Esophagus muscularis mucosa (tissue), 4 donors: Measurements from ENCODE around the gene IL12A. TPM values are rescaled to one million over a fixed set of nuclear protein-coding genes. Genes with fewer than 3 reads are reported as not detected.
A peak's percentile ranks its signal among the peaks of the same experiment; 100 is the strongest.

Experiments
- DNase-seq: peaks from one replicate; pipeline ENCODE4 v3.0.0-alpha.2; 2017; ENCODE audit errors: extremely low spot score
- H3K27ac ChIP-seq, 4 donors: fragments of 200-600 bp; sonication (generic); replicated peaks in 1 of 4; 1 replicate in 3 of 4; 2 replicates in 1 of 4; pipeline ENCODE4 v1.5.1; 2016 to 2019; ENCODE audit warnings: mild to moderate bottlenecking in 1 of 4
- H3K27me3 ChIP-seq, 4 donors: fragments of 200-600 bp; sonication (generic); one replicate each; pipeline versions ENCODE4 v1.5.1 to v1.6.0; 2016 to 2019
- H3K36me3 ChIP-seq, 4 donors: fragments of 200-600 bp; sonication (generic); one replicate each; pipeline ENCODE4 v1.5.1; 2016 to 2019
- H3K4me1 ChIP-seq, 4 donors: fragments of 200-600 bp; sonication (generic); one replicate each; pipeline ENCODE4 v1.5.1; 2016 to 2019
- H3K4me3 ChIP-seq, 4 donors: fragments of 200-600 bp; sonication (generic); 1 replicate in 2 of 4; 2 replicates in 2 of 4; pipeline ENCODE4 v1.5.1; 2016 to 2019; ENCODE audit warnings: mild to moderate bottlenecking in 4 of 4, moderate library complexity in 1 of 4
- H3K9me3 ChIP-seq, 4 donors: fragments of 200-600 bp; sonication (generic); 1 replicate in 3 of 4; 2 replicates in 1 of 4; pipeline ENCODE4 v1.5.1; 2016 to 2019
- EP300 ChIP-seq: sonication (generic); formaldehyde crosslinking; IDR thresholded peaks from one replicate; pipeline ENCODE4 v1.6.1; 2017; ENCODE audit warnings: antibody characterized with exemption
- POLR2A ChIP-seq: fragments of 450-650 bp; IDR thresholded peaks from one replicate; pipeline ENCODE4 v1.6.1; 2017; ENCODE audit warnings: antibody characterized with exemption, moderate library complexity, mild to moderate bottlenecking, low read depth
- POLR2AphosphoS5 ChIP-seq, 2 donors: sonication (generic); formaldehyde crosslinking; IDR thresholded peaks; one replicate each; pipeline ENCODE4 v1.6.1; 2017; ENCODE audit warnings: antibody characterized with exemption in 2 of 2
- WGBS: methylation state at CpG from one replicate; pipeline ENCODE4 v1.1.5; 2018; 5-methylcytosine and 5-hydroxymethylcytosine counted together
- intact Hi-C: fragments of 100-400 bp; cut with DNase I; formaldehyde crosslinking; loops from one replicate; pipeline ENCODE4 v1.15.1; 2023
- total RNA-seq, 4 donors: library from RNA; depleted of rRNA; stranded (reverse); fragments of >200 nt; gene quantifications; one replicate each; pipeline versions ENCODE4 v1.1.0 to v1.2.1, GENCODE V29; 2016
- TF ChIP-seq, protein P1 (sequence below), 3 experiments: fragments of 200-600 bp in 2 of 3; fragments of 450-650 bp in 1 of 3; sonication (generic) in 2 of 3; IDR thresholded peaks; one replicate each; pipeline ENCODE4 v1.5.1; 2017 to 2019; ENCODE audit warnings: antibody characterized with exemption in 3 of 3, mild to moderate bottlenecking in 2 of 3, moderate library complexity in 1 of 3

The IL12A gene
- total RNA-seq, 4 donors from 2014 or later = 0.42 to 2.4 (median 0.99) TPM

DNA sequence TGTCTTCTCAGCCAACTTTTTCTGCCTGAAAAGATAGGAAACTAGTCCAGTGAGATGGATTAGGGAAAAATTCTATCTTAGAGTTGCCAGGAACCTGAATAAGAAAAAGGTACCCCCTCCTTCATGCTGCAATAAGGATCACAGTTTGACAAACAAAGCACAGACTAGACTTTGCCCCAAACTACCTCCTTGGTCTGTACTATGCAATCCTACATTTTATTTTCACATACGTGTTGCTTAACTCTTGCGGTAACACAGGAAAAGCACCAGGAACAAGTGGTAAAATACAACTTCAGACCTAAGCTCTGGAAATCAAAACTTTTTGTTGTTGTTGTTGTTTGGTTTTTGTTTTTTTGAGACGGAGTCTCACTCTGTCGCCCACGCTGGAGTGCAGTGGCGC is 11.3 kb upstream of the IL12A start:
- Histone ChIP-seq H3K9me3 (no peaks in the 10 kb centered on the region), H3K27me3 (no peaks in the 10 kb centered on the region), H3K27ac (no peak overlapping the region), H3K36me3 (no peaks in the 10 kb centered on the region), H3K4me1 (peaks cover 0 to 24% (median 6%) of the 10 kb centered on the region in 4 donors), H3K4me3 (no peak overlapping the region)
- intact Hi-C loops = no loop called here
- WGBS = 93% methylated on average over 6 of the region's 6 CpGs
- DNase-seq = peak; percentile 34
- TF ChIP-seq POLR2A (no peak), EP300 (no peak), POLR2AphosphoS5 (IDR thresholded peaks at IDR 0.05) (no peak)
- TF ChIP-seq, protein P1, sequence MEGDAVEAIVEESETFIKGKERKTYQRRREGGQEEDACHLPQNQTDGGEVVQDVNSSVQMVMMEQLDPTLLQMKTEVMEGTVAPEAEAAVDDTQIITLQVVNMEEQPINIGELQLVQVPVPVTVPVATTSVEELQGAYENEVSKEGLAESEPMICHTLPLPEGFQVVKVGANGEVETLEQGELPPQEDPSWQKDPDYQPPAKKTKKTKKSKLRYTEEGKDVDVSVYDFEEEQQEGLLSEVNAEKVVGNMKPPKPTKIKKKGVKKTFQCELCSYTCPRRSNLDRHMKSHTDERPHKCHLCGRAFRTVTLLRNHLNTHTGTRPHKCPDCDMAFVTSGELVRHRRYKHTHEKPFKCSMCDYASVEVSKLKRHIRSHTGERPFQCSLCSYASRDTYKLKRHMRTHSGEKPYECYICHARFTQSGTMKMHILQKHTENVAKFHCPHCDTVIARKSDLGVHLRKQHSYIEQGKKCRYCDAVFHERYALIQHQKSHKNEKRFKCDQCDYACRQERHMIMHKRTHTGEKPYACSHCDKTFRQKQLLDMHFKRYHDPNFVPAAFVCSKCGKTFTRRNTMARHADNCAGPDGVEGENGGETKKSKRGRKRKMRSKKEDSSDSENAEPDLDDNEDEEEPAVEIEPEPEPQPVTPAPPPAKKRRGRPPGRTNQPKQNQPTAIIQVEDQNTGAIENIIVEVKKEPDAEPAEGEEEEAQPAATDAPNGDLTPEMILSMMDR (IDR thresholded peaks at IDR 0.05) = no peak

DNA sequence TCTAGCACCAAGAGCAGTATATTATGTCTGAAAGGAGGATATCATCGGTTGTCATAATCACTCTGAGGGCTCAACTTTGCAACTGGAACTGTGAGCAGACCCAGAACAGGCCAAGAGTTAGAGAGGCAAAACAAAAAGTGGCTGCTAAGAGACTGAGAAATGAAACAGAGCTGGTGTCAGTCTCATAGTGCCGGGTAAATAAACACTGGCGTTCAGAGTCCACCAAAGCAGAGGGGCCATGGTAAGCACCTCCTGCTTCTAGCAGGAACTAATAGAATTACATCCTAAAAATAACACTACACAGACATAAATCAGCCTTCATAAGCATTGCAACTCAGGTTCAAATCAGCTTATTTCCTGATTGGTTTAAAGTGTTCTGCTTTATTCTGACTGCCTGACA is 10.3 kb upstream of the IL12A start:
- peak overlapping the region; percentile 5 to 32 (median 18) for H3K27ac ChIP-seq
- no peaks in the 10 kb centered on the region for H3K9me3 ChIP-seq
- H3K4me3 ChIP-seq = no peak overlapping the region
- DNase-seq = no peak
- TF ChIP-seq EP300 (no peak), POLR2AphosphoS5 (IDR thresholded peaks at IDR 0.05) (no peak), POLR2A (no peak)
- intact Hi-C loops = no loop called here
- 17% methylated on average over 3 of the region's 3 CpGs for WGBS
- no peaks in the 10 kb centered on the region for H3K36me3 ChIP-seq
- peaks cover 0 to 24% (median 6%) of the 10 kb centered on the region in 4 donors for H3K4me1 ChIP-seq
- H3K27me3 ChIP-seq = no peaks in the 10 kb centered on the region

GRCh38 chr3:159978918-159979703 is 9.5 kb upstream of the IL12A start:
- TF ChIP-seq, protein P1 (IDR thresholded peaks at IDR 0.05) = no peak
- TF ChIP-seq EP300 = no peak
- no peak for TF ChIP-seq POLR2A
- TF ChIP-seq POLR2AphosphoS5 (IDR thresholded peaks at IDR 0.05) = no peak
- Histone ChIP-seq H3K27ac (peak overlapping the region in 1 of 4 donors; percentile 5), H3K4me1 (peaks cover 0 to 24% (median 6%) of the 10 kb centered on the region in 4 donors), H3K9me3 (no peaks in the 10 kb centered on the region), H3K4me3 (no peak overlapping the region), H3K36me3 (no peaks in the 10 kb centered on the region), H3K27me3 (no peaks in the 10 kb centered on the region)
- intact Hi-C loops = no loop called here
- WGBS = 81% methylated on average over 1 of the region's 1 CpG
- DNase-seq = no peak

DNA sequence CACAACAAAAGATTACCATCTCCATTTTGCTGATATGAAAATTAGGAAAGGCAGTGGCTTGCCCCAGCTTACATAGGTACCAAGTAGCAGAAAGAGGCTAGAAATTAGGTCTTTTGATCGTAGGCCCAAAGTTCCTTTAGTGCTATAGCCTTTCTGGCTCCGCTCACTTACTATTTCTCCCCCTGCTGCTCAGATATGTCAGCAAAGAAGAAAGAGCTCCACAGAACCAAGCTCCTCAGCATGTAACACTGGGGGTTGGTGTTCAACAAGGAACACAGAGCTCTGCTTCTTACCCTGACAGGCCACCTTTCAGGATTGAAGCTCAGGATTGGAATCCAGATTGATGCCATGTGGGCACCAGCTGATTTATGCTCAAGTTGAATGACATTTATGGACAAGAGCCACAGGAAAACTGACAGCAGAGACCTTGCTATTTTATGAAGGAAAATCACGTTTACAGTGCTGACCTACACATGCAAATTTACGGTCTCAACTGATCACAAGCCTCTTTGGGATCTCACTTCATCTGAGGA is 6.1 kb upstream of the IL12A start:
- Histone ChIP-seq H3K4me1 (peaks cover 0 to 15% (median 6%) of the 10 kb centered on the region in 4 donors), H3K36me3 (no peaks in the 10 kb centered on the region), H3K27ac (no peak overlapping the region), H3K4me3 (no peak overlapping the region), H3K9me3 (no peaks in the 10 kb centered on the region), H3K27me3 (no peaks in the 10 kb centered on the region)
- WGBS = 85% methylated on average over 4 of the region's 4 CpGs
- TF ChIP-seq, protein P1 (IDR thresholded peaks at IDR 0.05) = no peak
- no peak for TF ChIP-seq EP300
- no peak for TF ChIP-seq POLR2AphosphoS5 (IDR thresholded peaks at IDR 0.05)
- TF ChIP-seq POLR2A = no peak
- intact Hi-C loops = no loop called here
- peak; percentile 84 for DNase-seq

GRCh38 chr3:159987291-159987711 is 1.3 kb upstream of the IL12A start:
- Histone ChIP-seq H3K4me3 (no peak overlapping the region), H3K36me3 (no peaks in the 10 kb centered on the region), H3K9me3 (no peaks in the 10 kb centered on the region), H3K27me3 (no peaks in the 10 kb centered on the region), H3K4me1 (peaks cover 6 to 35% (median 26%) of the 10 kb centered on the region in 4 donors), H3K27ac (no peak overlapping the region)
- 74% methylated on average over 5 of the region's 5 CpGs for WGBS
- no peak for TF ChIP-seq EP300
- TF ChIP-seq POLR2AphosphoS5 (IDR thresholded peaks at IDR 0.05) = no peak
- no peak for TF ChIP-seq POLR2A
- TF ChIP-seq, protein P1 (IDR thresholded peaks at IDR 0.05) = no peak
- no peak for DNase-seq
- intact Hi-C loops = no loop called here
